GM23338 (cell line): ENCODE results near the gene BCL2L13. TPM values are rescaled to one million over a fixed set of nuclear protein-coding genes. Genes with fewer than 3 reads are reported as not detected.

ENCODE experiments used
- ATAC-seq: fragments of 200-7000 bp; cut with Tn5 transposase; 3 replicates; pipeline ENCODE4 v1.9.1; 2020
- DNase-seq: peaks from one replicate; pipeline ENCODE4 v3.0.0-alpha.2; 2015; ENCODE audit warnings: low spot score
- H2AFZ ChIP-seq: fragments of 200-600 bp; sonication (generic); 2 replicates; pipeline ENCODE4 v1.8.0; 2016; ENCODE audit warnings: antibody characterized with exemption, mild to moderate bottlenecking, moderate library complexity
- H3F3A ChIP-seq: fragments of 200-600 bp; sonication (generic); replicated peaks from 2 replicates; pipeline ENCODE4 v1.8.0; 2017; ENCODE audit warnings: antibody characterized with exemption, mixed run types, low read depth
- H3K27ac ChIP-seq: fragments of 200-600 bp; sonication (generic); 2 replicates; pipeline ENCODE4 v1.6.1; 2016; ENCODE audit warnings: low read depth
- H3K27me3 ChIP-seq: fragments of 200-600 bp; sonication (generic); 2 replicates; pipeline ENCODE4 v1.8.0; 2016; ENCODE audit warnings: mild to moderate bottlenecking, mixed run types, moderate library complexity; ENCODE audit not compliant: insufficient read depth
- H3K36me3 ChIP-seq: fragments of 200-600 bp; sonication (generic); 2 replicates; pipeline ENCODE4 v1.8.0; 2016; ENCODE audit warnings: mild to moderate bottlenecking; ENCODE audit not compliant: insufficient read depth
- H3K4me1 ChIP-seq: fragments of 200-600 bp; sonication (generic); 2 replicates; pipeline ENCODE4 v1.8.0; 2016; ENCODE audit warnings: mild to moderate bottlenecking, moderate library complexity; ENCODE audit not compliant: insufficient read depth
- H3K4me2 ChIP-seq: fragments of 200-600 bp; sonication (generic); 2 replicates; pipeline ENCODE4 v1.7.1; 2017; ENCODE audit warnings: mixed run types
- H3K4me3 ChIP-seq: fragments of 200-600 bp; sonication (generic); 2 replicates; pipeline ENCODE4 v1.6.1; 2016; ENCODE audit warnings: mixed run types
- H3K79me2 ChIP-seq: fragments of 200-600 bp; sonication (generic); replicated peaks from 2 replicates; pipeline ENCODE4 v1.8.0; 2017; ENCODE audit warnings: mild to moderate bottlenecking; ENCODE audit not compliant: insufficient read depth
- H3K9me2 ChIP-seq: fragments of 200-600 bp; sonication (generic); 2 replicates; pipeline ENCODE4 v1.8.0; 2017; ENCODE audit not compliant: insufficient read depth
- H4K20me1 ChIP-seq: fragments of 200-600 bp; sonication (generic); replicated peaks from 2 replicates; pipeline ENCODE4 v1.8.0; 2017; ENCODE audit warnings: mild to moderate bottlenecking; ENCODE audit not compliant: insufficient read depth
- H3K27ac Mint-ChIP-seq: 2 replicates; pipeline ENCODE4 v1.8.0; 2020; ENCODE audit warnings: inconsistent platforms, mild to moderate bottlenecking, moderate library complexity, mixed read lengths
- H3K27me3 Mint-ChIP-seq: 3 replicates; pipeline ENCODE4 v1.8.0; 2022; ENCODE audit warnings: low read depth, mild to moderate bottlenecking, moderate library complexity, mixed read lengths, inconsistent platforms; ENCODE audit not compliant: insufficient read depth, poor library complexity
- H3K36me3 Mint-ChIP-seq: 3 replicates; pipeline ENCODE4 v1.8.0; 2021; ENCODE audit warnings: low read depth, mild to moderate bottlenecking, inconsistent platforms, moderate library complexity, mixed read lengths
- H3K4me1 Mint-ChIP-seq: 3 replicates; pipeline ENCODE4 v1.8.0; 2020; ENCODE audit warnings: mild to moderate bottlenecking, inconsistent platforms, mixed read lengths
- H3K4me3 Mint-ChIP-seq: 3 replicates; pipeline ENCODE4 v1.8.0; 2021; ENCODE audit warnings: moderate library complexity, mild to moderate bottlenecking, inconsistent platforms, mixed read lengths
- H3K9me3 Mint-ChIP-seq: 3 replicates; pipeline ENCODE4 v1.8.0; 2020; ENCODE audit warnings: moderate library complexity, mild to moderate bottlenecking, inconsistent platforms, mixed read lengths
- CREB1 ChIP-seq: fragments of 250-450 bp; sonication (Bioruptor Pico); IDR thresholded peaks from 2 replicates; pipeline ENCODE4 v1.5.0; 2020; ENCODE audit warnings: low read depth, mild to moderate bottlenecking, moderate library complexity
- EZH2phosphoT487 ChIP-seq: fragments of 200-600 bp; sonication (generic); IDR thresholded peaks from one replicate; pipeline ENCODE4 v1.8.1; 2018; ENCODE audit warnings: antibody characterized with exemption; ENCODE audit not compliant: unreplicated experiment
- JUNB ChIP-seq: IDR thresholded peaks from one replicate; pipeline ENCODE4 v1.6.1; 2016; ENCODE audit warnings: antibody characterized with exemption; ENCODE audit not compliant: unreplicated experiment
- POLR2AphosphoS5 ChIP-seq: IDR thresholded peaks from 2 replicates; pipeline ENCODE4 v1.6.1; 2016; ENCODE audit warnings: antibody characterized with exemption, low read depth
- STAT1 ChIP-seq: IDR thresholded peaks from one replicate; pipeline ENCODE4 v1.6.1; 2016; ENCODE audit warnings: antibody characterized with exemption; ENCODE audit not compliant: unreplicated experiment
- polyA plus RNA-seq: library from polyadenylated mRNA; unstranded; fragments of >200 nt; fragmentation: Nextera tagmentation; extraction: Ambion mirVana; gene quantifications from 2 replicates; pipeline ENCODE4 v1.2.1, GENCODE V29; 2016
- total RNA-seq: library from RNA; depleted of rRNA; stranded (reverse); fragments of >200 nt; shearing (Covaris generic); gene quantifications from 2 replicates; pipeline ENCODE4 v1.2.3, GENCODE V29; 2014
- TF ChIP-seq, protein P1 (sequence below): IDR thresholded peaks from one replicate; pipeline ENCODE4 v1.6.1; 2018; ENCODE audit warnings: antibody characterized with exemption; ENCODE audit not compliant: unreplicated experiment
- TF ChIP-seq, protein P2 (sequence below): IDR thresholded peaks from 2 replicates; pipeline ENCODE4 v1.6.1; 2016; ENCODE audit warnings: antibody characterized with exemption
- TF ChIP-seq, protein P3 (sequence below), 2 experiments: fragments of 200-600 bp in 1 of 2; sonication (generic) in 1 of 2; conservative IDR thresholded peaks; 2 replicates each; pipeline versions ENCODE4 v1.5.1 to v1.6.1; 2016 to 2017; ENCODE audit warnings: antibody characterized with exemption in 2 of 2, low read depth in 2 of 2, mild to moderate bottlenecking in 2 of 2, moderate library complexity in 1 of 2

BCL2L13 gene
- total and polyA plus RNA-seq, 2 experiments from 2014 or later: 22.4 to 32.3 TPM

DNA sequence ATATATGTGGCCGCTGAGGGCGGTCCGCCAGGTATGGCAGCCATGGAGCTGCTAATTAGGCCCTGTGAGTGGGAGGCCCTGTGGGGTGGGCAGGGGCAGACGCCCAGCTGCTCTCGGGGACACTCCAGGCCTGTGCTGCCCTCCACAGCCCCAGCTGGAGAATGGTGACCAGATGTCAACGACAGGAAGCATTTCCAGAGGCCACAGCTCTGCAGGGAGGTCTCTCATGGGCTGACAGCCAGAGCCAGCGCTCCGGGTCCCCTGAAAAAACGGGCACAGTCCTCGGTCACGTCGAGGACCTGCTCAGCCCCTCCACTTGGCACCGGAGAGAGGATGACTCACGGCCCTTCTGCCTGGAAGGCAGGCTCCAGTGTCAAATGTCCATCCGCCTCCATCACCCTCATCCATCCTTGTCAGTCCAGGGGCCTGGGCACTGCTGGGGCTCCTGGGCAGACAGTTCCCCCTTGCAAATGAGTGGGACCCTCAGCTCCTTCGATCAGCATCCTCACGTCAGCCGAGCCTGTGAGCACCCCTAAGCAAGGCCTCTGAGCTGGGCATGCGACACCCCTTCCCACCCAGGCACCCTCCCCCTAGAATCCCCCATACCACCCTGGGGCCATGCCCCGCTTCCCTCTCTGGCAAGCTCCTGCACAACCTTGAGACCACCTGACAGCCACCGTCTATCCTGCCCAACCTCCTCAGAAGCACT lies 133.8 kb downstream of the BCL2L13 start (continued):
- TF ChIP-seq, protein P1, sequence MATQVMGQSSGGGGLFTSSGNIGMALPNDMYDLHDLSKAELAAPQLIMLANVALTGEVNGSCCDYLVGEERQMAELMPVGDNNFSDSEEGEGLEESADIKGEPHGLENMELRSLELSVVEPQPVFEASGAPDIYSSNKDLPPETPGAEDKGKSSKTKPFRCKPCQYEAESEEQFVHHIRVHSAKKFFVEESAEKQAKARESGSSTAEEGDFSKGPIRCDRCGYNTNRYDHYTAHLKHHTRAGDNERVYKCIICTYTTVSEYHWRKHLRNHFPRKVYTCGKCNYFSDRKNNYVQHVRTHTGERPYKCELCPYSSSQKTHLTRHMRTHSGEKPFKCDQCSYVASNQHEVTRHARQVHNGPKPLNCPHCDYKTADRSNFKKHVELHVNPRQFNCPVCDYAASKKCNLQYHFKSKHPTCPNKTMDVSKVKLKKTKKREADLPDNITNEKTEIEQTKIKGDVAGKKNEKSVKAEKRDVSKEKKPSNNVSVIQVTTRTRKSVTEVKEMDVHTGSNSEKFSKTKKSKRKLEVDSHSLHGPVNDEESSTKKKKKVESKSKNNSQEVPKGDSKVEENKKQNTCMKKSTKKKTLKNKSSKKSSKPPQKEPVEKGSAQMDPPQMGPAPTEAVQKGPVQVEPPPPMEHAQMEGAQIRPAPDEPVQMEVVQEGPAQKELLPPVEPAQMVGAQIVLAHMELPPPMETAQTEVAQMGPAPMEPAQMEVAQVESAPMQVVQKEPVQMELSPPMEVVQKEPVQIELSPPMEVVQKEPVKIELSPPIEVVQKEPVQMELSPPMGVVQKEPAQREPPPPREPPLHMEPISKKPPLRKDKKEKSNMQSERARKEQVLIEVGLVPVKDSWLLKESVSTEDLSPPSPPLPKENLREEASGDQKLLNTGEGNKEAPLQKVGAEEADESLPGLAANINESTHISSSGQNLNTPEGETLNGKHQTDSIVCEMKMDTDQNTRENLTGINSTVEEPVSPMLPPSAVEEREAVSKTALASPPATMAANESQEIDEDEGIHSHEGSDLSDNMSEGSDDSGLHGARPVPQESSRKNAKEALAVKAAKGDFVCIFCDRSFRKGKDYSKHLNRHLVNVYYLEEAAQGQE: no peak
- TF ChIP-seq POLR2AphosphoS5: no peak
- TF ChIP-seq, protein P2, sequence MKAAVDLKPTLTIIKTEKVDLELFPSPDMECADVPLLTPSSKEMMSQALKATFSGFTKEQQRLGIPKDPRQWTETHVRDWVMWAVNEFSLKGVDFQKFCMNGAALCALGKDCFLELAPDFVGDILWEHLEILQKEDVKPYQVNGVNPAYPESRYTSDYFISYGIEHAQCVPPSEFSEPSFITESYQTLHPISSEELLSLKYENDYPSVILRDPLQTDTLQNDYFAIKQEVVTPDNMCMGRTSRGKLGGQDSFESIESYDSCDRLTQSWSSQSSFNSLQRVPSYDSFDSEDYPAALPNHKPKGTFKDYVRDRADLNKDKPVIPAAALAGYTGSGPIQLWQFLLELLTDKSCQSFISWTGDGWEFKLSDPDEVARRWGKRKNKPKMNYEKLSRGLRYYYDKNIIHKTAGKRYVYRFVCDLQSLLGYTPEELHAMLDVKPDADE: no peak
- TF ChIP-seq JUNB: no peak
- no peak for TF ChIP-seq STAT1
- TF ChIP-seq, protein P3, sequence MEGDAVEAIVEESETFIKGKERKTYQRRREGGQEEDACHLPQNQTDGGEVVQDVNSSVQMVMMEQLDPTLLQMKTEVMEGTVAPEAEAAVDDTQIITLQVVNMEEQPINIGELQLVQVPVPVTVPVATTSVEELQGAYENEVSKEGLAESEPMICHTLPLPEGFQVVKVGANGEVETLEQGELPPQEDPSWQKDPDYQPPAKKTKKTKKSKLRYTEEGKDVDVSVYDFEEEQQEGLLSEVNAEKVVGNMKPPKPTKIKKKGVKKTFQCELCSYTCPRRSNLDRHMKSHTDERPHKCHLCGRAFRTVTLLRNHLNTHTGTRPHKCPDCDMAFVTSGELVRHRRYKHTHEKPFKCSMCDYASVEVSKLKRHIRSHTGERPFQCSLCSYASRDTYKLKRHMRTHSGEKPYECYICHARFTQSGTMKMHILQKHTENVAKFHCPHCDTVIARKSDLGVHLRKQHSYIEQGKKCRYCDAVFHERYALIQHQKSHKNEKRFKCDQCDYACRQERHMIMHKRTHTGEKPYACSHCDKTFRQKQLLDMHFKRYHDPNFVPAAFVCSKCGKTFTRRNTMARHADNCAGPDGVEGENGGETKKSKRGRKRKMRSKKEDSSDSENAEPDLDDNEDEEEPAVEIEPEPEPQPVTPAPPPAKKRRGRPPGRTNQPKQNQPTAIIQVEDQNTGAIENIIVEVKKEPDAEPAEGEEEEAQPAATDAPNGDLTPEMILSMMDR (conservative IDR thresholded peaks at IDR 0.05; ENCODE audit: low read depth in 2 of 2): no peak
- no peak for TF ChIP-seq CREB1 (CRISPR knock-in tag)

DNA sequence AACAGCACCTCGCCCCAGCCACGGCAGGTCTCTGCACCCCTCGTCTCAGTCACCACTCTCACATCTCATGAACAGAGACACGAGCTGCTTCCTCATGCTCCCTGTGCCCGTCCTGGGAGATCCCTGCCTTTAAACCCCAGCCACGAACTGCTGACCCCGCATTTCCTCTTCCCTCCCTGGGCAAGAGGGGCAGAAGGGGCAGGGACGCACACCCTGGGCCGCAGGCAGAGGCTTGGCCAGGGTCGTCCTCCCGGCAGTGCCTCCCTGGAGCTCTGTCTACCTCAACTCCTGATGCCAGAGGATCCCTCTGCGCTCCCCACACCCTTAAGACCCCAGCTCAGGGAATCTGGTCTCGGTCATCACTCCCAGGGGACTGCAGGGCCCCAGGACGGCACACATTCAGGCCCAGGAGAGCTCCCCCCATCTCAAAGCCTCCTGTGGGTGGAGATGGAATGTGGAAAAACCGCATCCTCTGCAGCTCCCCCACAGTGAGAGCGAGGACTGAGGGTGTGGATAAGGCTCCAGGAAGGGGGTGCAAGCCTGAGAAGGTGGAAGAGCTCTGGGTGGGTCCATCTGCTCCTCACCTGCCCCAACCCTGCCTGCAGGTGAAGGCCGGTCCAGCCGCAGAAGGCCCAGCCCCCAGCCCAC lies 134.5 kb downstream of the BCL2L13 start:
- H3K27me3 Mint-ChIP-seq: peaks cover 16% of the 10 kb centered on the region
- Histone ChIP-seq H2AFZ (peak overlapping the region; percentile 72; the same call in 1 of the 2 replicates), H3K9me2 (no peaks in the 10 kb centered on the region), H3K79me2 (peaks cover 45% of the 10 kb centered on the region), H3K36me3 (no peaks in the 10 kb centered on the region), H3K4me3 (peak overlapping the region; percentile 65), H3K27me3 (0 out of 2 replicates have a peak, but pooled peaks cover 3% of the 10 kb centered on the region), H3K4me2 (peak overlapping the region; percentile 90), H4K20me1 (no peaks in the 10 kb centered on the region), H3F3A (0 out of 2 replicates have a peak, but pooled peaks cover 5% of the 10 kb centered on the region), H3K4me1 (peaks cover 14% of the 10 kb centered on the region), H3K27ac (no peak overlapping the region)
- peak; percentile 22 for ATAC-seq
- peak overlapping the region; percentile 86 for H3K4me3 Mint-ChIP-seq
- peak overlapping the region; percentile 86 for H3K27ac Mint-ChIP-seq
- peaks cover 27% of the 10 kb centered on the region for H3K4me1 Mint-ChIP-seq
- H3K9me3 Mint-ChIP-seq: no peaks in the 10 kb centered on the region; the same call in 1 of the 3 replicates
- peak; percentile 42 for DNase-seq
- no peaks in the 10 kb centered on the region; the same call in 1 of the 3 replicates for H3K36me3 Mint-ChIP-seq
- no peak for TF ChIP-seq STAT1
- TF ChIP-seq EZH2phosphoT487: no peak
- TF ChIP-seq, protein P3 (conservative IDR thresholded peaks at IDR 0.05; ENCODE audit: low read depth in 2 of 2): no peak
- TF ChIP-seq CREB1 (CRISPR knock-in tag): no peak
- TF ChIP-seq, protein P2: no peak
